ENCODE data around the gene ME3.

ME3 gene

GRCh38 chr11:86703987-86704386 lies 31.6 kb upstream of the ME3 start:
- TF ChIP-seq POLR2AphosphoS5 (IDR thresholded peaks at IDR 0.05; ENCODE audit: low read depth, low read length) (no peak), SIN3A (IDR thresholded peaks at IDR 0.05; ENCODE audit: borderline replicate concordance, insufficient read depth, low read length) (no peak), TAF1 (IDR thresholded peaks at IDR 0.05; ENCODE audit: borderline replicate concordance, insufficient read depth, low read length) (no peak), REST (IDR thresholded peaks at IDR 0.05; ENCODE audit: insufficient read depth in 1 of 2, low read depth in 2 of 2, low read length in 2 of 2) (peak in 1 of 2 experiments; percentile 58; a peak in 1 of 4 replicates)

GRCh38 chr11:86702220-86702983 lies 30.0 kb upstream of the ME3 start:
- TF ChIP-seq REST (IDR thresholded peaks at IDR 0.05; ENCODE audit: insufficient read depth in 1 of 2, low read depth in 2 of 2, low read length in 2 of 2) (no peak), POLR2AphosphoS5 (IDR thresholded peaks at IDR 0.05; ENCODE audit: low read depth, low read length) (no peak), FOXP2 (optimal IDR thresholded peaks at IDR 0.05; ENCODE audit: borderline replicate concordance, extremely low read depth, extremely low read length, insufficient read depth) (no peak), TAF1 (IDR thresholded peaks at IDR 0.05; ENCODE audit: borderline replicate concordance, insufficient read depth, low read length) (no peak), SIN3A (IDR thresholded peaks at IDR 0.05; ENCODE audit: borderline replicate concordance, insufficient read depth, low read length) (no peak)

GRCh38 chr11:86699040-86699791 lies 26.8 kb upstream of the ME3 start:
- TF ChIP-seq REST (IDR thresholded peaks at IDR 0.05; ENCODE audit: insufficient read depth in 1 of 2, low read depth in 2 of 2, low read length in 2 of 2) (no peak), SIN3A (IDR thresholded peaks at IDR 0.05; ENCODE audit: borderline replicate concordance, insufficient read depth, low read length) (no peak), POLR2AphosphoS5 (IDR thresholded peaks at IDR 0.05; ENCODE audit: low read depth, low read length) (no peak), TAF1 (IDR thresholded peaks at IDR 0.05; ENCODE audit: borderline replicate concordance, insufficient read depth, low read length) (no peak), FOXP2 (optimal IDR thresholded peaks at IDR 0.05; ENCODE audit: borderline replicate concordance, extremely low read depth, extremely low read length, insufficient read depth) (no peak)

GRCh38 chr11:86698639-86699038 lies 26.2 kb upstream of the ME3 start:
- TF ChIP-seq POLR2AphosphoS5 (IDR thresholded peaks at IDR 0.05; ENCODE audit: low read depth, low read length) (no peak), FOXP2 (optimal IDR thresholded peaks at IDR 0.05; ENCODE audit: borderline replicate concordance, extremely low read depth, extremely low read length, insufficient read depth) (no peak), SIN3A (IDR thresholded peaks at IDR 0.05; ENCODE audit: borderline replicate concordance, insufficient read depth, low read length) (no peak), TAF1 (IDR thresholded peaks at IDR 0.05; ENCODE audit: borderline replicate concordance, insufficient read depth, low read length) (no peak), REST (IDR thresholded peaks at IDR 0.05; ENCODE audit: insufficient read depth in 1 of 2, low read depth in 2 of 2, low read length in 2 of 2) (no peak)

All from PFSK-1 (cell line).